Spleen (tissue), 11 donors: Measurements from ENCODE around the gene FCRL5. TPM values are rescaled to one million over a fixed set of nuclear protein-coding genes. Genes with fewer than 3 reads are reported as not detected.

Source experiments
- DNase-seq: peaks from one replicate; pipeline ENCODE4 v3.0.0-alpha.2; 2020
- H3K27ac ChIP-seq, 8 donors: fragments of 200-600 bp; sonication (generic) in 7 of 8; 1 replicate in 4 of 8; 2 replicates in 4 of 8; pipeline versions ENCODE4 v1.5.0 to v1.8.0; 2016 to 2021; ENCODE audit warnings: inconsistent platforms in 4 of 8, mild to moderate bottlenecking in 4 of 8, moderate library complexity in 1 of 8
- H3K27me3 ChIP-seq, 7 donors: fragments of 200-600 bp; sonication (generic) in 6 of 7; replicated peaks in 1 of 7; 1 replicate in 4 of 7; 2 replicates in 3 of 7; pipeline versions ENCODE4 v1.5.0 to v1.8.0; 2016 to 2021; ENCODE audit warnings: inconsistent platforms in 3 of 7, mild to moderate bottlenecking in 1 of 7
- H3K36me3 ChIP-seq, 6 donors: fragments of 200-600 bp; sonication (generic) in 5 of 6; 1 replicate in 4 of 6; 2 replicates in 2 of 6; pipeline versions ENCODE4 v1.5.0 to v1.8.0; 2016 to 2021; ENCODE audit warnings: inconsistent platforms in 2 of 6
- H3K4me1 ChIP-seq, 6 donors: fragments of 200-600 bp; sonication (generic) in 5 of 6; 1 replicate in 3 of 6; 2 replicates in 3 of 6; pipeline versions ENCODE4 v1.5.0 to v1.8.0; 2016 to 2021; ENCODE audit warnings: inconsistent platforms in 3 of 6
- H3K4me3 ChIP-seq, 8 donors: fragments of 200-600 bp; sonication (generic) in 7 of 8; 1 replicate in 4 of 8; 2 replicates in 4 of 8; pipeline versions ENCODE4 v1.5.0 to v1.8.0; 2016 to 2021; ENCODE audit warnings: inconsistent platforms in 4 of 8, mild to moderate bottlenecking in 4 of 8, moderate library complexity in 2 of 8
- H3K9me3 ChIP-seq, 8 donors: fragments of 200-600 bp; sonication (generic) in 7 of 8; 1 replicate in 4 of 8; 2 replicates in 4 of 8; pipeline versions ENCODE4 v1.5.0 to v1.8.0; 2016 to 2021; ENCODE audit warnings: inconsistent platforms in 4 of 8
- CTCF ChIP-seq, 11 experiments: fragments of 200-600 bp in 7 of 11; fragments of 450-650 bp in 4 of 11; sonication (generic) in 4 of 11; IDR thresholded peaks in 8 of 11; conservative IDR thresholded peaks in 3 of 11; 1 replicate in 7 of 11; 2 replicates in 4 of 11; pipeline versions ENCODE4 v1.4.0 to v1.8.0; 2016 to 2021; ENCODE audit warnings: antibody characterized with exemption in 11 of 11, inconsistent platforms in 4 of 11, mild to moderate bottlenecking in 1 of 11
- POLR2A ChIP-seq, 3 donors: fragments of 450-650 bp; IDR thresholded peaks; one replicate each; pipeline ENCODE4 v1.5.1; 2017; ENCODE audit warnings: antibody characterized with exemption in 3 of 3, mild to moderate bottlenecking in 1 of 3
- POLR2AphosphoS5 ChIP-seq, 3 donors: sonication (generic); formaldehyde crosslinking; IDR thresholded peaks; one replicate each; pipeline ENCODE4 v1.5.1; 2017; ENCODE audit warnings: antibody characterized with exemption in 3 of 3
- WGBS, 5 donors: extraction: QIAGEN DNeasy Blood & Tissue Kit in 3 of 5; methylation state at CpG; one replicate each; pipeline versions ENCODE4 v1.1.5 to v1.1.7; 2013 to 2018; 5-methylcytosine and 5-hydroxymethylcytosine counted together
- intact Hi-C: fragments of 100-400 bp; cut with DNase I; formaldehyde crosslinking; loops from one replicate; pipeline ENCODE4 v1.15.0; 2023; ENCODE audit warnings: low total_unique reads
- polyA plus RNA-seq, 3 donors: library from polyadenylated mRNA; stranded (reverse); fragments of 200-250 nt; gene quantifications; one replicate each; pipeline ENCODE4 v1.2.1, GENCODE V29; 2013
- total RNA-seq, 7 donors: library from RNA; depleted of rRNA in 3 of 7; stranded (reverse); fragments of >200 nt in 3 of 7; fragmentation: NEBNext Ultra II Directional in 4 of 7; extraction: Animal tissue kit (Norgen Biotek cat#: 25700) in 4 of 7; gene quantifications; one replicate each; pipeline versions ENCODE4 v1.1.0 to v1.2.1, GENCODE V29; 2016 to 2021
- donor health status: healthy with polysubstance abuse.
- donor health status: DM: no; HTN: no; CAD: no; lungs with moderate emphysema.
- donor health status: DM: no; HTN: no; CAD: no.
- donor health status: Bipolar disorder and iron deficiency.
- donor health status: healthy.
- donor health status: DM: no; HTN: no; CAD: no.
- donor health status: DM: yes; HTN: yes; CAD: no.

FCRL5 gene
- total and polyA plus RNA-seq, 10 donors, result 51.0 to 111 (median 68.2) TPM

- intact Hi-C loops, result no loop called here
- no peak for TF ChIP-seq POLR2AphosphoS5 (IDR thresholded peaks at IDR 0.05)
- no peak for TF ChIP-seq CTCF (IDR thresholded peaks at IDR 0.05 in 8 of 11, conservative IDR thresholded peaks at IDR 0.05 in 3 of 11)
- TF ChIP-seq POLR2A (IDR thresholded peaks at IDR 0.05), result no peak
- WGBS, 5 donors, result 87 to 92% (median 89%) methylated on average over 8 of the region's 8 CpGs
Observed at GRCh38 chr1:157499521-157499920, 52.8 kb downstream of the FCRL5 start.

DNA sequence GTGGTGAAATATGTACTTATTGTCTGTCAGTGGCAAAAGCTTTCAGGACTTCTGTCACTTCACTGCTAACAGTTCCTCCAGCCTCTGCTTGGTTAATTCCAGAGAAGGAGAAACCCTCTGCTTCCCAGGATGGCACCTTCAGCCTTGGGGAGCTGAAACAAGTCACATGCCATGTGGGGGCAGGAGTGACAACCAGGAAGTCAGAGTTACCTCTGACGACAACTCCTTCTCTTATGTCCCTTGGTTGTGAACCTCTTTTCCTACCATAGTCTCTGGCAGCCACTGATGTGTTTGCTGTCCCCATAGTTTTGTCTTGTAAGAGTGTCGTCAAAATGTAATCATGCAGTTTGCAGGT lies 53.6 kb downstream of the FCRL5 start:
- 67 to 75% (median 73%) methylated on average over 2 of the region's 2 CpGs for WGBS, 5 donors

More at GRCh38 chr1:157499521-157499920, 52.8 kb downstream of the FCRL5 start:
- DNase-seq, result no peak
- Histone ChIP-seq H3K4me1 (peaks cover 0 to 3% (median 0%) of the 10 kb centered on the region in 6 donors), H3K36me3 (no peaks in the 10 kb centered on the region), H3K4me3 (no peak overlapping the region), H3K27me3 (peaks cover 0 to 6% (median 0%) of the 10 kb centered on the region in 7 donors), H3K27ac (no peak overlapping the region), H3K9me3 (no peaks in the 10 kb centered on the region)

GRCh38 chr1:157497987-157498735 lies 54.2 kb downstream of the FCRL5 start:
- 50 to 68% (median 63%) methylated on average over 3 of the region's 3 CpGs for WGBS, 5 donors
- Histone ChIP-seq H3K27ac (no peak overlapping the region), H3K4me3 (no peak overlapping the region), H3K27me3 (peaks cover 0 to 6% (median 0%) of the 10 kb centered on the region in 7 donors), H3K4me1 (peaks cover 0 to 3% (median 0%) of the 10 kb centered on the region in 6 donors), H3K9me3 (no peaks in the 10 kb centered on the region), H3K36me3 (no peaks in the 10 kb centered on the region)
- TF ChIP-seq CTCF (IDR thresholded peaks at IDR 0.05 in 8 of 11, conservative IDR thresholded peaks at IDR 0.05 in 3 of 11) (no peak), POLR2AphosphoS5 (IDR thresholded peaks at IDR 0.05) (no peak), POLR2A (IDR thresholded peaks at IDR 0.05) (no peak)
- no peak for DNase-seq
- intact Hi-C loops, result no loop called here

More for the DNA sequence above, 53.6 kb downstream of the FCRL5 start:
- no peaks in the 10 kb centered on the region for H3K36me3 ChIP-seq
- no peaks in the 10 kb centered on the region for H3K9me3 ChIP-seq
- DNase-seq, result no peak
- intact Hi-C loops, result no loop called here
- peaks cover 0 to 3% (median 0%) of the 10 kb centered on the region in 6 donors for H3K4me1 ChIP-seq
- TF ChIP-seq POLR2AphosphoS5 (IDR thresholded peaks at IDR 0.05), result no peak
- TF ChIP-seq CTCF (IDR thresholded peaks at IDR 0.05 in 8 of 11, conservative IDR thresholded peaks at IDR 0.05 in 3 of 11), result no peak
- TF ChIP-seq POLR2A (IDR thresholded peaks at IDR 0.05), result no peak
- no peak overlapping the region for H3K27ac ChIP-seq
- peaks cover 0 to 6% (median 0%) of the 10 kb centered on the region in 7 donors for H3K27me3 ChIP-seq
- no peak overlapping the region for H3K4me3 ChIP-seq

- Histone ChIP-seq H3K36me3 (no peaks in the 10 kb centered on the region), H3K4me1 (peaks cover 0 to 3% (median 0%) of the 10 kb centered on the region in 6 donors), H3K4me3 (no peak overlapping the region), H3K27me3 (peaks cover 0 to 8% (median 0%) of the 10 kb centered on the region in 7 donors), H3K27ac (no peak overlapping the region), H3K9me3 (no peaks in the 10 kb centered on the region)
- no peak for TF ChIP-seq POLR2AphosphoS5 (IDR thresholded peaks at IDR 0.05)
- no peak for TF ChIP-seq POLR2A (IDR thresholded peaks at IDR 0.05)
- TF ChIP-seq CTCF (IDR thresholded peaks at IDR 0.05 in 8 of 11, conservative IDR thresholded peaks at IDR 0.05 in 3 of 11), result no peak
- no peak for DNase-seq
- intact Hi-C loops, result no loop called here
- WGBS, 5 donors, result 67 to 84% (median 74%) methylated on average over 1 of the region's 1 CpG
Observed at GRCh38 chr1:157497284-157497683, 55.0 kb downstream of the FCRL5 start.
